ENCODE results near the gene MLF2. TPM values are rescaled to one million over a fixed set of nuclear protein-coding genes. Genes with fewer than 3 reads are reported as not detected.

Gene MLF2
- total RNA-seq, 4 donors from 2014 or later, result 105 to 181 (median 165) TPM

GRCh38 chr12:6764011-6764828 is 11.3 kb upstream of the MLF2 start:
- in situ Hi-C loops (cut with MboI; ENCODE audit: low sequenced_read_pairs in 4 of 4) (no loop called here), intact Hi-C loops (cut with DNase I; ENCODE audit: low total_unique reads) (no loop called here)
- peak; percentile 11 to 39 for TF ChIP-seq POLR2A (IDR thresholded peaks at IDR 0.05)
- TF ChIP-seq CTCF (IDR thresholded peaks at IDR 0.05 in 4 of 5, conservative IDR thresholded peaks at IDR 0.05 in 1 of 5), result no peak
- Histone ChIP-seq H3K4me1 (peaks cover 20 to 26% of the 10 kb centered on the region in 2 donors), H3K4me3 (peak overlapping the region; percentile 18 to 50 (median 42)), H3K27me3 (peaks cover 0 to 9% (median 0%) of the 10 kb centered on the region in 3 donors), H3K9me3 (no peaks in the 10 kb centered on the region), H3K27ac (peak overlapping the region; percentile 73 to 85 (median 82)), H3K36me3 (no peaks in the 10 kb centered on the region)
- DNase-seq (peak; percentile 83 to 86), ATAC-seq (peak; percentile 91 to 93)

- intact Hi-C loops (cut with DNase I; ENCODE audit: low total_unique reads), result no loop called here
- no peak for ATAC-seq
- H3K4me1 ChIP-seq, result peaks cover 14 to 21% of the 10 kb centered on the region in 2 donors
These were observed 10.4 kb upstream of the MLF2 start for GRCh38 chr12:6763380-6763779.

GRCh38 chr12:6759741-6760140 is 6.8 kb upstream of the MLF2 start:
- no peak for DNase-seq
- in situ Hi-C loops (cut with MboI; ENCODE audit: low sequenced_read_pairs in 4 of 4), result no loop called here
- no peak overlapping the region for H3K4me3 ChIP-seq

More at GRCh38 chr12:6763380-6763779, 10.4 kb upstream of the MLF2 start:
- no peak overlapping the region for H3K4me3 ChIP-seq
- TF ChIP-seq CTCF (IDR thresholded peaks at IDR 0.05 in 4 of 5, conservative IDR thresholded peaks at IDR 0.05 in 1 of 5) (no peak), POLR2A (IDR thresholded peaks at IDR 0.05) (no peak)
- H3K9me3 ChIP-seq, result no peaks in the 10 kb centered on the region
- H3K36me3 ChIP-seq, result no peaks in the 10 kb centered on the region
- in situ Hi-C loops (cut with MboI; ENCODE audit: low sequenced_read_pairs in 4 of 4), result no loop called here
- peak overlapping the region; percentile 73 to 85 (median 82) for H3K27ac ChIP-seq
- no peak for DNase-seq
- peaks cover 0 to 9% (median 0%) of the 10 kb centered on the region in 3 donors for H3K27me3 ChIP-seq

GRCh38 chr12:6758506-6759095 is 5.7 kb upstream of the MLF2 start:
- intact Hi-C loops (cut with DNase I; ENCODE audit: low total_unique reads) (no loop called here), in situ Hi-C loops (cut with MboI; ENCODE audit: low sequenced_read_pairs in 4 of 4) (no loop called here)
- no peak overlapping the region for H3K27ac ChIP-seq
- H3K27me3 ChIP-seq, result no peaks in the 10 kb centered on the region
- H3K36me3 ChIP-seq, result no peaks in the 10 kb centered on the region
- H3K4me3 ChIP-seq, result no peak overlapping the region
- ATAC-seq (no peak), DNase-seq (no peak)
- TF ChIP-seq POLR2A (IDR thresholded peaks at IDR 0.05) (no peak), CTCF (IDR thresholded peaks at IDR 0.05 in 4 of 5, conservative IDR thresholded peaks at IDR 0.05 in 1 of 5) (no peak)
- no peaks in the 10 kb centered on the region for H3K9me3 ChIP-seq
- peaks cover 0 to 5% of the 10 kb centered on the region in 2 donors for H3K4me1 ChIP-seq

More at GRCh38 chr12:6759741-6760140, 6.8 kb upstream of the MLF2 start:
- intact Hi-C loops (cut with DNase I; ENCODE audit: low total_unique reads), result no loop called here
- TF ChIP-seq CTCF (IDR thresholded peaks at IDR 0.05 in 4 of 5, conservative IDR thresholded peaks at IDR 0.05 in 1 of 5) (no peak), POLR2A (IDR thresholded peaks at IDR 0.05) (no peak)
- Histone ChIP-seq H3K27ac (no peak overlapping the region), H3K4me1 (peaks cover 0 to 7% of the 10 kb centered on the region in 2 donors), H3K27me3 (no peaks in the 10 kb centered on the region), H3K36me3 (no peaks in the 10 kb centered on the region), H3K9me3 (no peaks in the 10 kb centered on the region)
- no peak for ATAC-seq

Data from gastrocnemius medialis (tissue), 4 donors.